Measurements from ENCODE around the gene BICD1. TPM values are rescaled to one million over a fixed set of nuclear protein-coding genes. Genes with fewer than 3 reads are reported as not detected.
A peak's percentile ranks its signal among the peaks of the same experiment; 100 is the strongest.

BICD1 gene
- total RNA-seq, 1 experiment from 2014 or later = 41.3 TPM

DNA sequence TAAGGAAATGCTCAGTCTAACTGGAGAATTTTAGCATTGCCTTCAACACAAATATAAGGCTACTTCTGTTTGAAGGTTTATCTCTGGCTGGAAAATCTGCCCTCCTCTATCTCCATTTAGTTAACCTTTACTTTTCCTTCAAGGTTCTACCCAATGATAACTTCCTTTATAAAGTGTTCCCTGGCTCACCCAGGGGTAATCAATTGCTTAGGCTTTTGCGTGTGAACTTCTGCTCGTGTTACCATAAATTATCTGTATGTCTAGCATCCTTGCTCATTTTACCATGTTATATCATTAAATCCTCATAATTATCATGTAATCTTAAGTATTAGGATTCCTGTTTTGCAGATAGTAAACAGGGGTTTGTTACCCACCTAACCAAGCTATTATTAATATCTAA, 178.4 kb downstream of the BICD1 start:
- peaks cover 9% of the 10 kb centered on the region for H3K4me1 ChIP-seq (replicated peaks; ENCODE audit: insufficient read depth)
- H3K4me2 ChIP-seq = no peak overlapping the region
- no peaks in the 10 kb centered on the region for H4K20me1 ChIP-seq (ENCODE audit: insufficient read depth)
- TF ChIP-seq CTCF (conservative IDR thresholded peaks at IDR 0.05) (no peak), EZH2 (IDR thresholded peaks at IDR 0.05; ENCODE audit: low read depth) (no peak)
- no peaks in the 10 kb centered on the region for H3K36me3 ChIP-seq (ENCODE audit: low read depth)
- BruUV-seq (replicated peaks) = no TSS peak
- ChIA-PET POLR2A (ENCODE audit: unreplicated experiment) (no interaction called here), CTCF (no interaction called here)
- no peak overlapping the region for H3K27ac ChIP-seq
- H3K4me3 ChIP-seq = no peak overlapping the region
- H3K9me2 ChIP-seq (ENCODE audit: insufficient read depth) = no peaks in the 10 kb centered on the region
- no peak for DNase-seq
- H3F3A ChIP-seq (ENCODE audit: insufficient read depth, low read depth) = no peaks in the 10 kb centered on the region
- H3K79me2 ChIP-seq (ENCODE audit: low read depth) = peaks cover 5% of the 10 kb centered on the region; the same call in 1 of the 2 replicates
- H2AFZ ChIP-seq = no peak overlapping the region
- H3K27me3 ChIP-seq (ENCODE audit: insufficient read depth, low read depth) = no peaks in the 10 kb centered on the region
- intact Hi-C loops (cut with micrococcal nuclease; ENCODE audit: unreplicated experiment) = no loop called here
- no peaks in the 10 kb centered on the region for H3K9me3 ChIP-seq (ENCODE audit: insufficient read depth, low read depth)

- Histone ChIP-seq H4K20me1 (ENCODE audit: insufficient read depth) (no peaks in the 10 kb centered on the region), H3K27ac (no peak overlapping the region), H3K36me3 (ENCODE audit: low read depth) (no peaks in the 10 kb centered on the region), H2AFZ (no peak overlapping the region), H3F3A (ENCODE audit: insufficient read depth, low read depth) (peaks cover 3% of the 10 kb centered on the region; the same call in 1 of the 2 replicates), H3K4me2 (no peak overlapping the region), H3K9me3 (ENCODE audit: insufficient read depth, low read depth) (no peaks in the 10 kb centered on the region), H3K4me1 (replicated peaks; ENCODE audit: insufficient read depth) (peaks cover 13% of the 10 kb centered on the region), H3K79me2 (ENCODE audit: low read depth) (peaks cover 5% of the 10 kb centered on the region; the same call in 1 of the 2 replicates), H3K27me3 (ENCODE audit: insufficient read depth, low read depth) (no peaks in the 10 kb centered on the region), H3K4me3 (no peak overlapping the region), H3K9me2 (ENCODE audit: insufficient read depth) (no peaks in the 10 kb centered on the region)
- intact Hi-C loops (cut with micrococcal nuclease; ENCODE audit: unreplicated experiment) = no loop called here
- POLR2A ChIA-PET (ENCODE audit: unreplicated experiment) = no interaction called here
- CTCF ChIA-PET = no interaction called here
- BruUV-seq (replicated peaks) = no TSS peak
- DNase-seq = no peak
- TF ChIP-seq CTCF (conservative IDR thresholded peaks at IDR 0.05) (no peak), EZH2 (IDR thresholded peaks at IDR 0.05; ENCODE audit: low read depth) (no peak)
Observed at GRCh38 chr12:32285489-32285888, 178.8 kb downstream of the BICD1 start.

- BruUV-seq (replicated peaks) = no TSS peak
- Histone ChIP-seq H3K9me3 (ENCODE audit: insufficient read depth, low read depth) (no peaks in the 10 kb centered on the region), H2AFZ (no peak overlapping the region), H3K27me3 (ENCODE audit: insufficient read depth, low read depth) (no peaks in the 10 kb centered on the region), H3K4me2 (peak overlapping the region; percentile 24), H3K27ac (peak overlapping the region; percentile 52), H3K4me1 (replicated peaks; ENCODE audit: insufficient read depth) (peaks cover 21% of the 10 kb centered on the region), H3K4me3 (no peak overlapping the region), H3F3A (ENCODE audit: insufficient read depth, low read depth) (peaks cover 9% of the 10 kb centered on the region), H3K79me2 (ENCODE audit: low read depth) (peaks cover 15% of the 10 kb centered on the region; the same call in 1 of the 2 replicates), H3K9me2 (ENCODE audit: insufficient read depth) (no peaks in the 10 kb centered on the region), H3K36me3 (ENCODE audit: low read depth) (no peaks in the 10 kb centered on the region), H4K20me1 (ENCODE audit: insufficient read depth) (no peaks in the 10 kb centered on the region)
- ChIA-PET CTCF (interaction anchor here (0.5 to 2.0 kb wide), 5 partner anchors 22 to 1319 kb away, joined by 4 to 6 read pairs (median 5); no protein-coding TSS in a partner anchor), POLR2A (ENCODE audit: unreplicated experiment) (interaction anchor here (0.6 to 0.7 kb wide), 3 partner anchors 110 to 1085 kb away, joined by 3 to 4 read pairs (median 3); partner anchors contain the start of gene RESF1)
- peak; percentile 80 to 92 for DNase-seq
- intact Hi-C loops (cut with micrococcal nuclease; ENCODE audit: unreplicated experiment) = loop anchor here (2.0 kb wide), 1 partner anchor 184 kb away; the partner anchor contains the start of gene BICD1
- TF ChIP-seq CTCF (conservative IDR thresholded peaks at IDR 0.05) (no peak), EZH2 (IDR thresholded peaks at IDR 0.05; ENCODE audit: low read depth) (no peak)
Observed at GRCh38 chr12:32290411-32290810, 183.8 kb downstream of the BICD1 start.

Measured in PC-9 (cell line).